Measurements from ENCODE around the gene CISD2.
"Not testable (repeated sequence)": the region's sequence is repeated elsewhere in the genome, so short reads cannot be mapped to it uniquely, and the experiment has no call there.

Gene CISD2

GRCh38 chr4:102868781-102869568, at the start of gene CISD2:
Gene CISD2 (plus strand): TSS chr4:102868992. CDS start chr4:102869085, 93 bp downstream.
- peak; percentile 83 for DNase-seq (ENCODE audit: low read depth)

GRCh38 chr4:102819100-102819499, 49.7 kb upstream of the CISD2 start:
- DNase-seq (ENCODE audit: low read depth), result not testable (repeated sequence)

- DNase-seq (ENCODE audit: low read depth), result no peak
These were observed 49.0 kb upstream of the CISD2 start for GRCh38 chr4:102819588-102820365.

GRCh38 chr4:102823464-102823863, 45.3 kb upstream of the CISD2 start:
- DNase-seq (ENCODE audit: low read depth), result no peak

- no peak for DNase-seq (ENCODE audit: low read depth)
These were observed 44.9 kb upstream of the CISD2 start for GRCh38 chr4:102823897-102824296.

- DNase-seq (ENCODE audit: low read depth), result no peak
These were observed 44.4 kb upstream of the CISD2 start for GRCh38 chr4:102824398-102824797.

- no peak for DNase-seq (ENCODE audit: low read depth)
These were observed 43.3 kb upstream of the CISD2 start for GRCh38 chr4:102825261-102826091.

GRCh38 chr4:102826105-102826889, 42.5 kb upstream of the CISD2 start:
- DNase-seq (ENCODE audit: low read depth), result no peak

- peak; percentile 91 for DNase-seq (ENCODE audit: low read depth)
These were observed 41.7 kb upstream of the CISD2 start, which contains the start of gene UBE2D3 for GRCh38 chr4:102826890-102827673. Gene UBE2D3 (minus strand): TSS chr4:102827551. CDS start chr4:102826508, 1,043 bp downstream.

- peak; percentile 98 for DNase-seq (ENCODE audit: low read depth)
These were observed 40.9 kb upstream of the CISD2 start for GRCh38 chr4:102827674-102828496.

GRCh38 chr4:102828497-102828808, 40.3 kb upstream of the CISD2 start:
- no peak for DNase-seq (ENCODE audit: low read depth)

GRCh38 chr4:102829803-102830202, 39.0 kb upstream of the CISD2 start:
- no peak for DNase-seq (ENCODE audit: low read depth)

GRCh38 chr4:102832105-102832504, 36.7 kb upstream of the CISD2 start:
- DNase-seq (ENCODE audit: low read depth), result no peak

GRCh38 chr4:102832667-102833066, 36.1 kb upstream of the CISD2 start:
- no peak for DNase-seq (ENCODE audit: low read depth)

GRCh38 chr4:102836596-102836995, 32.2 kb upstream of the CISD2 start:
- no peak for DNase-seq (ENCODE audit: low read depth)

- DNase-seq (ENCODE audit: low read depth), result no peak
These were observed 26.4 kb upstream of the CISD2 start for GRCh38 chr4:102842367-102842766.

GRCh38 chr4:102843273-102843672, 25.5 kb upstream of the CISD2 start:
- no peak for DNase-seq (ENCODE audit: low read depth)

GRCh38 chr4:102843938-102844337, 24.9 kb upstream of the CISD2 start:
- DNase-seq (ENCODE audit: low read depth), result no peak

- no peak for DNase-seq (ENCODE audit: low read depth)
These were observed 21.1 kb upstream of the CISD2 start for GRCh38 chr4:102847687-102848086.

- DNase-seq (ENCODE audit: low read depth), result no peak
These were observed 19.1 kb upstream of the CISD2 start for GRCh38 chr4:102849579-102850104.

Measured in stimulated activated CD8-positive, alpha-beta memory T cell treated with anti-CD3 and anti-CD28 coated beads, Interleukin-4, amount 100 ng/mL, for 24 hours (primary cell).